ENCODE data around the gene SAMD4A.
A peak's percentile ranks its signal among the peaks of the same experiment; 100 is the strongest.

The SAMD4A gene

GRCh38 chr14:54756656-54757392, 189.9 kb downstream of the SAMD4A start:
- peaks cover 14% of the 10 kb centered on the region for H3K27me3 Mint-ChIP-seq (ENCODE audit: low read depth, poor library complexity)
- no peak overlapping the region for H3K27ac Mint-ChIP-seq
- DNase-seq, result no peak
- H3K4me1 Mint-ChIP-seq, result peaks cover 5% of the 10 kb centered on the region
- H3K36me3 Mint-ChIP-seq (ENCODE audit: low read depth), result no peaks in the 10 kb centered on the region
- no peak for TF ChIP-seq CTCF (IDR thresholded peaks at IDR 0.05)
- H3K9me3 Mint-ChIP-seq, result no peaks in the 10 kb centered on the region
- H3K4me3 Mint-ChIP-seq, result no peak overlapping the region

GRCh38 chr14:54758041-54758440, 191.1 kb downstream of the SAMD4A start:
- Mint-ChIP-seq H3K36me3 (ENCODE audit: low read depth) (no peaks in the 10 kb centered on the region), H3K4me3 (no peak overlapping the region), H3K9me3 (no peaks in the 10 kb centered on the region), H3K27me3 (ENCODE audit: low read depth, poor library complexity) (peaks cover 7% of the 10 kb centered on the region), H3K27ac (no peak overlapping the region), H3K4me1 (peaks cover 5% of the 10 kb centered on the region)
- DNase-seq, result no peak
- no peak for TF ChIP-seq CTCF (IDR thresholded peaks at IDR 0.05)

- no peak for DNase-seq
- Mint-ChIP-seq H3K36me3 (ENCODE audit: low read depth) (no peaks in the 10 kb centered on the region), H3K27me3 (ENCODE audit: low read depth, poor library complexity) (peaks cover 7% of the 10 kb centered on the region), H3K4me3 (no peak overlapping the region), H3K9me3 (no peaks in the 10 kb centered on the region), H3K4me1 (peaks cover 5% of the 10 kb centered on the region), H3K27ac (no peak overlapping the region)
- TF ChIP-seq CTCF (IDR thresholded peaks at IDR 0.05), result no peak
These were observed 193.2 kb downstream of the SAMD4A start for GRCh38 chr14:54759982-54760585.

DNA sequence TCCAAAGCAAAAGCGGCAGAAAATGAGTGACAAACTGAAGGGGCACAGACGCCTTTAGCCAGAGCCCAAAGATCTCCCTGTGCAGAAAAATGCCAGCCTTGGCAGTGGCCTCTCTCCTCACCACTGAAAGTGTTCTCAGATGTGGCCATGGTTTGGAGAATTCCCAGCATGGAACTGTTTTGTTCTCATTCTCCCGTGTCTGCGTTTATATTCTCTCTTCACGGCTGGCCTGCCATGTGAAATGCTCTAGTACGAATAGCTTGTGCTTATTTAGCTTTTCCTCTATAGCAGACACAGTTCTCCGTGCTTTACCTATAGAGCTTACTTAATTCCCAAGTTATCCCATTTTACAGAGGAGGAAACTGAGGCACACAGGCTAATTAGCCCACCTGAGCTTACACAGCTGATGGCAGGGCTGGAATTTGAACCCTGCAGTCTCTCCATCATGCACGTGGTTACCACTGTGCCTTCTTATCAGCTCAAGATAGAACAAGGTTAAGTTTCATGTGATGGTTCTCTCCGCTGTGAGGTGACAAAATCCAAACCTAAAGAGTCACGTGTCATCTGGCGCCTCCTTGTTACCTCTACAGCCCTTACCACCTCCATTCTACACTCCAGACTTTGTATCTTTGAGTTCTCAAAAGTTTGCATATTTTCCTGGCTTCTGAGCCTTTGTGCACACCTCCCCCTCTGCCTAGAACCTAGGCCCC, 194.1 kb downstream of the SAMD4A start:
- Mint-ChIP-seq H3K4me1 (peaks cover 6% of the 10 kb centered on the region), H3K4me3 (no peak overlapping the region), H3K27me3 (ENCODE audit: low read depth, poor library complexity) (peaks cover 7% of the 10 kb centered on the region), H3K27ac (peak overlapping the region; percentile 74), H3K9me3 (no peaks in the 10 kb centered on the region), H3K36me3 (ENCODE audit: low read depth) (no peaks in the 10 kb centered on the region)
- DNase-seq, result no peak
- no peak for TF ChIP-seq CTCF (IDR thresholded peaks at IDR 0.05)

GRCh38 chr14:54761835-54762234, 194.9 kb downstream of the SAMD4A start:
- Mint-ChIP-seq H3K4me1 (peaks cover 13% of the 10 kb centered on the region), H3K27ac (no peak overlapping the region), H3K9me3 (no peaks in the 10 kb centered on the region), H3K27me3 (ENCODE audit: low read depth, poor library complexity) (peaks cover 9% of the 10 kb centered on the region), H3K4me3 (no peak overlapping the region), H3K36me3 (ENCODE audit: low read depth) (no peaks in the 10 kb centered on the region)
- no peak for DNase-seq
- TF ChIP-seq CTCF (IDR thresholded peaks at IDR 0.05), result no peak

Data from nephron progenitor cell (in vitro differentiated cells).